ENCODE measurements around the gene COL27A1.
"Not testable (repeated sequence)": the region's sequence is repeated elsewhere in the genome, so short reads cannot be mapped to it uniquely, and the experiment has no call there.

COL27A1 gene

GRCh38 chr9:114328937-114329624 is 173.7 kb downstream of the COL27A1 start:
- DNase-seq = not testable (repeated sequence)

GRCh38 chr9:114329625-114330022 is 174.3 kb downstream of the COL27A1 start, which contains the start of gene ORM2:
Gene ORM2, plus strand, starts transcription at chr9:114329869. Its CDS starts 36 bp downstream, at chr9:114329905.
- DNase-seq = not testable (repeated sequence)

DNA sequence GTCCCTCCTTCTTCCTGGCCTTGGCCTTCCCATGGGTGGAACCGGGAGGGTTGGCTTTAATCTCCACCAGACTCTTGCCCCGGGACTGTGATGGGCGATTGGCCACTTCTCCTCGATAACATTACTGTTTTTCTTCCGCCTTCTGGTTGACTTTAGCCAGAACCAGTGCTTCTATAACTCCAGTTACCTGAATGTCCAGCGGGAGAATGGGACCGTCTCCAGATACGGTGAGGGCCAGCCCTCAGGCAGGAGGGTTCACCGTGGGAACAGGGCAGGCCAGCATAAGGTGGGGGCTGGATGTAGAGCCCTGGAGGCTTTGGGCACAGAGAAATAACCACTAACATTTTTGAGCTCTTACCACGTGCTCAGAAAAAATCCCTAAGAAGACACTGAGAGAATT is 175.3 kb downstream of the COL27A1 start:
- no peak for DNase-seq

DNA sequence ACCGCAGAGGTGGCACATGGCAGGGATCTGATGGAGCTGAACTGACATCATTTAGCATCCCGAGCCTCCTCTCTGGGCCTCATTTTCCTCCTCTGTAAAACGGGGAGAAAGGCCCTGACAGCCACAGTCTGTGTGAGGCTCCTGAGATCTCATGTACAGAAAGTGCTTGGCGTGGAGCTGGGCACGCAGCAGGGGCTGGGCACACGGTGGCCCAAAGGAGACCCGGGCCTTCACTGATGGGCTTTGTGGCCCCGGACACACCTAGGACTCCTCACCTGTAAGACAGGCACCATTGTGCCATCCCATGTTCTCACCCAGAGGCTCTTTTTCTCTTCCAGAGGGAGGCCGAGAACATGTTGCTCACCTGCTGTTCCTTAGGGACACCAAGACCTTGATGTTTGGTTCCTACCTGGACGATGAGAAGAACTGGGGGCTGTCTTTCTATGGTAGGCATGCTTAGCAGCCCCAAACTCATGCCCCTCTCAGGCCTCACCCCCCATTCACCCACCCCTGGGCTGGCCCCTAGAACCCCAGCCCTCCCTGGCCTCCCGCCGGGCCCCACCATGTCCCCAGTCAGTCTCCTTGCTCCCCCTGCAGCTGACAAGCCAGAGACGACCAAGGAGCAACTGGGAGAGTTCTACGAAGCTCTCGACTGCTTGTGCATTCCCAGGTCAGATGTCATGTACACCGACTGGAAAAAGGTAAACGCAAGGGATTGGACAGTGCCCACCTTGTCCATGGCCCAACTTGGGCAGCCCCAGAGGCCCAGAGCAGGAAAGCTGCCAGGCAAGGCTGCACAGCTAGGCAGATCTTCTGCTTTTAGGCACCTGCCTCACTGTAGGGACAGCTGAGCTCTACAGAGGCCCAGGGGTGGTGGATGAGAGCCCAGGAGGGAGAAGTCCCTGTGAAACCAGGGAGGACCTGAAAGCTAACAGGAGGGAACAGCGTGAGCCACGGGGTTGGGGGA is 176.2 kb downstream of the COL27A1 start:
- not testable (repeated sequence) for DNase-seq

- DNase-seq = not testable (repeated sequence)
Observed at GRCh38 chr9:114332474-114333040, 177.2 kb downstream of the COL27A1 start.

GRCh38 chr9:114333718-114334117 is 178.4 kb downstream of the COL27A1 start:
- DNase-seq = not testable (repeated sequence)

GRCh38 chr9:114334490-114334889 is 179.2 kb downstream of the COL27A1 start:
- no peak for DNase-seq

GRCh38 chr9:114335745-114336144 is 180.4 kb downstream of the COL27A1 start:
- no peak for DNase-seq

GRCh38 chr9:114336157-114336556 is 180.8 kb downstream of the COL27A1 start:
- no peak for DNase-seq

DNA sequence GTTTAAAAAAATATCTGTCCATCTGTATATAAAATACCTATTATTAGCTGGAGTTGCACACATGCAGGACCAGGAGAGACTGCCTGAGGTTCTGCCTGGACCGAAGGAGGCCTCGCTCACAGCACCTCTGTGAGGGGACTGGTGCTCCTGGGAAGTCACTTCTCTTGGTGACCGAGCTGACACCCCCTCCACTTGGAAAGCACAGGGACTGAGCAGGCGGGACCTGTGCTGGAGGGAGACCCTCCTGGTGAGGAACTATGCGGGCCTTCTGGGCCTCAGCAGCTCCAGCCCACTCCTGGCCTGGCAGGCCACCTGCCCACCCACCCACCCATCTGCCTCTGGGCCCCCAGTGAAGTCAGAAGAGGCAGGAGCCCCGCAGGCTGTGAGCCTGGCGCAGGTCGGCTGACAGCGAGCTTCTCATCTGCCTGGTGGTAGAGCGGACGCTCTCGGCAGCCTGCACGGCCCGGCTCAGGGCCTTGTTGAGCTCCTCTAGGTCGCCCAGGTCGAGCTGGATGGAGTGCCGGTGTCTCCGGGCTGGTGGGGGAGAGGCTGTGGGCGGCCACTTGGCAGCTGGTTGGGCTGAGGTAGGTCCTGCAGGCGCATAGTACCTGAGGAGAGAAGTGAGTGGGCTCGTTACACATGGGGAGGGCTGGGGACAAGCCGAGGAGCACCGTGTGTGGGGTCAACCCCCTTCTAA is 181.5 kb downstream of the COL27A1 start:
- DNase-seq = no peak

DNA sequence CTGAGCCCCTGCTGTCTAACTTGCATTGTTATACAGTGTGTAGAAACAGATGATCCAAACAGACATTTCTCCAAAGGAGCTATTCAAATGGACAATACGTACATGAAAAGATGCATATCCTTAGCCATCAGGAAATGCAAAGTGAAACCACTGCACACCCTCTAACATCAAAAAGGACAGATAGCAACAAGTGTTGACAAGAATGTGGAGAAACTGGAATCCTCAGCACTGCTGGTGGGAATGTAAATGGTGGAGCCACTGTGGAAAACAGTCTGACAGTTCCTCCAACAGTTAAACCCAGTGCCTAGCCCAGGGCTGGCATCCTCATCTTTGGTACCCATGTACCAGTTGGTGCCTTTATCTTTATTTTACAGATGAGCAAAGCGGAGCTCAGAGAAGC is 182.8 kb downstream of the COL27A1 start:
- DNase-seq = no peak

DNA sequence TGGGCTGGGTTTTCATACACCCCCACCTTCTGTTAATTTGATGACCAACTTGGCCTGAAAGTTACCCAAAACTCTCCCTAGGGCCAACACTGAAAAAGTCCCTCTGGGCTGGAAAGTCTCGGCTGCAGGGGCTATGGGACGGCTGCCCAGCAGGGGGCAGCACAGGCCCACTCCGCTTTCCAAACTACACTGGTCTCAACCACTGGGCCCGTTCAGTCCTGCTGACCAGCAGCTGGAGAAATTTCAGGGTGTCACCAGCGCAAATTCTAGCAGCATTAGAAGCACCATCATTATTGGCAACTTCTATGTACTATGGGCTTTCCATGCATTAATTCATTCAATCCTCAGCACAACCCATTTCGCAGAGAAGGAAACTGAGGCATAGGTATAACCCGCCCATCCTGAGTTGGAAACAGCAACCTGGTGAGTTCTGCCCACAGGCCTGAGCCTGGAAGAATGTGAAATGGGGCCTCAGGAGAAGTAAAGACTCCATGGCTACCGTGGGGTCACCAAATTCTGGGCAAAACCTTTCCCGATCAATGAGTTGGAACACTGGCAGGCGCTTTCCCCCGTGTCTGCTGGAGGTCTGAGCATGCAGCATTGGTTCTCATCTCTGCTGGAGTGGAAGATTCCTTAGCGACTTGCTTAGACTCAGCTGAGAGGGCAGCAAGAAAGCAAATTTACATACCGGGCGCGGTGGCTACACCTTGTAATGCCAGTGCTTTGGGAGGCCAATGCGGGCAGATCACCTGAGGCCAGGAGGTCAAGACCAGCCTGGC is 184.0 kb downstream of the COL27A1 start:
- peak; percentile 61 for DNase-seq

GRCh38 chr9:114341152-114341830 is 186.0 kb downstream of the COL27A1 start:
- no peak for DNase-seq

- no peak for DNase-seq
Observed at GRCh38 chr9:114341991-114342390, 186.7 kb downstream of the COL27A1 start.

DNA sequence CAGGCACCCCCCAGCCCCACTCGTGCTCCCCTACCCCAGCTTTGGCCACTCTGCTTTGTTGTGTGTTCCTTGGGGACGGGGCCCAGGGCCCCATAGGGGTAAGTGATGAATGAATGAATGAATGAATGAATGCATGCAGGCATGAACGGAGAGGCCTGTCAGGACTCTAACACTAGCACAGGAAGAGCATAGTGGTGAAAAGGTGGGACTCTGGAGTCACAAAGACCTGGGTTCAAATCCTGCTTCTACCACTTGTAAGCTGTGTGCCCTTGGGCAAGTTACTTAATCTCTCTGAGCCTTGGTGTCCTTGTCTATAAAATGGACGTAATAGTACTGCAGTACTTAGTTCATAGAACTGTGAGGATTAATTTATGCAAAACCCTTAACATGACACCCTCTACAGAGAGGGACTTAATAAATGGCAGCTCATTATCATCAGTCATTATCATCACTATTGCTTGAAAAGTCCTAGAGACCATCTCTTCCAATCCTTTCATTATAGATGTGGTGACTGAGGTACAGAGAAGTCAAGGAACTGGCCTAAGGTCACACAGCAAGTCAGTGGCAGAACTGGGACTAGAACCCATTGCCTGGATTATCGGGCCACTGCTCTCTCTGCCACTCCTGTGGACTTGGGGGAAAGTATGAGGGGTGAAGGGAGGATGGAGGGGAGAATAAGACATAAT is 187.6 kb downstream of the COL27A1 start:
- no peak for DNase-seq

DNA sequence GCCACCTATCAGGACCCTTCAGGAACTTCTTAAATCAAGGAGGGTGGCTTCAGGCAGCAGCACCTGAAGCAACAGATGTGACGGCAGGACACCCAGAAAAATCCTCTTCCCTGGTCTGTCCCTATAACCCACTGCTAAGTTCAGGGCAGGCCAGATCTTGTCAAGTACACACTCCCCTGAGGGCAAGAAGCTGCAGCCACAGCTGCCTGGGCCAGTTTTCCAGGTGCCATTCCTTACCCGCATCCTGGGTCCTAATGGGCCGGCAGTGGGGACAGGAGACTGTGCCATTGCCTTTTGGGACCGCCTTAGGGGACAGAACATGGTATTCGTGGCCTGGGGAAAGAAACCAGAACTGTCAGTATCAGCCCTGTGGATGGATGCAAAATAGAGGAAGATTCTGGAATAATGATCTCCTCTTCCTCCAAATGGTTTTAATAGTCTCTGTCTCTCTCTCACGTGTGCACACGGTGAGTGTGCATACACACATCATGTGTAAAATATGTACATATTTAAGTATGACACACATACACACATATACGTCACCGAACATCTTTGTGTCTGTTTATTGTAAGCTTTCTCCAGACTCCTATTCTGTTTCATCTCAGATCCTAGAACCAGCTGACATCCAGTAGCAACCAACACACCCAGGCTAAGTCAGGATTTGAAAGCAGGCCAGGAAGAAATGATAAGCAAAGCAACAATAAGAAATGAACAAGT is 188.3 kb downstream of the COL27A1 start:
- DNase-seq = no peak

DNA sequence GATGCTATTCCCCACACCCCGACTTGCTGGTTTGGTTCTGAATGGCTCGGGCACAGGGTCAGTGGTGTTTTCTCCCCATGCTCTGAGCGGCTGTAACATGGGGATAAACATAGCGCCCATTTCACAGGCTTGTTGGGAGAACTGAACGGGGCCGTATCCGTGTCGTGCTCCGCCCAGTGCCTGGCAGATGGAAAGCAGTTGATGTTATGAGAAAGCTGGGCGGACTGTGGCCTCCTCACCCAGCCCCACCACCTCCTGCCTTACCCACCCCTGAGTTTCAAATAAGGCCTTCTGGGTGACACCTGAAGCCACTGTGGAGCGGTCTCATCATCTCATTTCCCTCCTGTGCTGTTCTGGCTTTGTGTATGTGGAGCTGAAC is 188.8 kb downstream of the COL27A1 start:
- DNase-seq = no peak

DNA sequence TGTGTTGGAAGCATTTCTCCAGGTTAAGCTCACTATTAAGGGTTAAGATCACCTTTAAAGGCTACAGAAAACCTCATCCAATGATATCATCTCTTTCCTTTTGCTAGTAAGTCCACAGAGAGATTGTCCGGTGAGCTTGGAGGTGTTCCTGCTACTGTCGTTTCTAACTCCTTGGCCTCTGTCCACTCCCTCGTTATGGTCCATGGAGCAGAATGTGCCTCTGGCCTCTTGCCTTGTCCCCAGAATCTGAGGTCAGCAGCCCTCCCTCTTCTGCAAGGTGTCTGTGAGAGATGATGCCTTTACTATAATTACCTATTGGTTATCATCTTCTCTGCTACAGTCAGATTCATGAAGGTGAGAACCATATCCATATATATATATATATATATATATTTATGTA is 189.4 kb downstream of the COL27A1 start:
- no peak for DNase-seq

GRCh38 chr9:114345493-114346065 is 190.2 kb downstream of the COL27A1 start:
- no peak for DNase-seq

- no peak for DNase-seq
Observed at GRCh38 chr9:114346146-114346545, 190.8 kb downstream of the COL27A1 start.
